HG03342 (cell line): ENCODE measurements around the gene MAP3K19.
"Not testable (repeated sequence)": the region's sequence is repeated elsewhere in the genome, so short reads cannot be mapped to it uniquely, and the experiment has no call there.

Experiments used
- ATAC-seq: cut with Tn5 transposase; IDR thresholded peaks from one replicate; pipeline ENCODE4 v1.9.1; 2021; ENCODE audit warnings: mild to moderate bottlenecking, moderate library complexity; ENCODE audit not compliant: unreplicated experiment

Gene MAP3K19

GRCh38 chr2:134999521-134999920 is 47.7 kb downstream of the MAP3K19 start:
- no peak for ATAC-seq

DNA sequence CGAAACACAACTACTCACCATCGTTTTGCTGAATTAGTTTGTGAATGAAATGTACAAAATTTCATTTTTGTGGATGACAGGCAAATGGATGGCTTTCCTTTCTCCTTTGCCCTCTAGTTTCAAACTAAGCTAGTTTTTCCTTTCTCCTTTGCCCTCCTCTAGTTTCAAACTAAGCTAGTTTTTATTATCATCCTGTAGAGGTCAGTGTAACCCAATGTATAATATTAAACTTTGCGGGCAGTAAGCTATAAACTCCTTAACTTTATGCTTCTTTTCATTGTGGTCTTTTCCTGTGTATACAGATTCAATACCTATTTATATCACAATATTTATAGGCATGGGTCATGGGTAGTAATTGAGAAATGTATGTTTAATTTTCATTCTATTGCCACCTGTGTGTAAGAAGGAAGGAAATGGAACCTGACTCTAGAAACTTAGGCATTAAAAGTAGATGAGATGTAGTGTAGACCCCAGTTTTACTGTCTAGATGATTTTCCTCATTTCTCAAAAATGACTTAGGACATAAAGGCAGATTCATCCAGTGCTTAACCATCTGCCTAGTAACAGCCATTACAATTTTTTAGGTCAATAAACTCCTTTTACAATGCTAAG is 58.1 kb downstream of the MAP3K19 start:
- ATAC-seq: no peak

DNA sequence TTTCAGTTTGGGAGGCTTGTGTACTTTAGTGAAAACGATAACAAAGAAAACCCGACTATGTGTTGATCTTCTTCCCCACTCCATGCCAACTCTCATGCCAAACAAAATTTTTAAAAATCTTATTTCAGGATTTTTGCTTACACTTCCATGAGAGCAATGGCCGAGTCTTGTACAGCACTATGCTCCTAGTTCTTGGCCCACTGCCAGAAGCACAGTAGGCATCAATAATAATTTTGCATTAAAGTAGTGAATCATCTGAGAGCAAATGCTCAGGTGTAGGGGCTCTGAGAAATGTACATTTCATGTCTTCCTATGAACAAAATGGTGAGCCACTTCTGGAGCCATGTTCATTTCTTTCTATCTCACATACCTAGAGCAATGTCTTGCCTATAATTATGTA is 62.2 kb downstream of the MAP3K19 start:
- no peak for ATAC-seq

- ATAC-seq: no peak
Measured at GRCh38 chr2:134982603-134983002, 64.6 kb downstream of the MAP3K19 start.

GRCh38 chr2:134980639-134981038 is 66.6 kb downstream of the MAP3K19 start:
- no peak for ATAC-seq

- no peak for ATAC-seq
Measured at GRCh38 chr2:134979221-134979620, 68.0 kb downstream of the MAP3K19 start.

- ATAC-seq: not testable (repeated sequence)
Measured at GRCh38 chr2:134977104-134977503, 70.1 kb downstream of the MAP3K19 start.

- ATAC-seq: no peak
Measured at GRCh38 chr2:134976074-134976702, 71.1 kb downstream of the MAP3K19 start.

GRCh38 chr2:134975281-134976009 is 71.8 kb downstream of the MAP3K19 start:
- no peak for ATAC-seq

DNA sequence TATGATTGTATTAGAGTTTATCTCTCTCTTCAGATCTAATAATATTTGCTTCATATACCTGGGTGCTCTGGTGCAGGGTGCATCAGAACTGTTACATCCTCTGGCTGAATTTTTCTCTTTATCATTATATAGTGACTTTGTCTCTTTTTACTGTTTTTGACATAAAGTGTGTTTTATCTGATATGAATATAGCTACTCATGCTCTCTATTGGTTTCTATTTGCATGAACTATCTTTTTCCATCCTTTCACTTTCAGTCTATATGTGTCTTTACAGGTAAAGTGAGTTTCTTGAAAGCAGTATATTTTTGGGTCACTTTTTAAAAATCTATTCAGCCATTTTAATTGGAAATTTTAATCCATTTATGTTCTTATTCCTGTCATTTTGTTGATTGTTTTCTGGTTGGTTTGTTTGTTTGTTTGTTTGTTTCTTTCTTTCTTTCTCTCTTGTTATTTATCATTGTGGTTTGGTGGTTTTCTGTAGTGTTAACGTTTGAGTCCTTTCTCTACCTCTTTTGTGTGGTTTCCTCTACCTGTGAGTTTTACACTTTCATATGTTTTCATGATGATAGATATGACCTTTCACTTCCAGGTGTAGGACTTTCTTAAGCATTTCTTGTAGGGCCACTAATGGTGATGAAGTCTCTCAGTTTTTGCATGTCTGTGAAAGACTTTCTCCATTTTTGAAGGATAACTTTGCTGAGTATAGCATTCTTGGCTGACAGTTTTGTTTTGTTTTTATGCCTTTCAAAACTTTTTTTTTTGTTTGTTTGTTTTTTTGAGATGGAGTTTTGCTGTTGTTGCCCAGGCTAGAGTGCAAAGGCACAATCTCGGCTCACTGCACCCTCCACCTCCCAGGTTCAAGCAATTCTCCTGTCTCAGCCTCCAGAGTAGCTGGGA is 73.8 kb downstream of the MAP3K19 start:
- peak; percentile 87 for ATAC-seq

DNA sequence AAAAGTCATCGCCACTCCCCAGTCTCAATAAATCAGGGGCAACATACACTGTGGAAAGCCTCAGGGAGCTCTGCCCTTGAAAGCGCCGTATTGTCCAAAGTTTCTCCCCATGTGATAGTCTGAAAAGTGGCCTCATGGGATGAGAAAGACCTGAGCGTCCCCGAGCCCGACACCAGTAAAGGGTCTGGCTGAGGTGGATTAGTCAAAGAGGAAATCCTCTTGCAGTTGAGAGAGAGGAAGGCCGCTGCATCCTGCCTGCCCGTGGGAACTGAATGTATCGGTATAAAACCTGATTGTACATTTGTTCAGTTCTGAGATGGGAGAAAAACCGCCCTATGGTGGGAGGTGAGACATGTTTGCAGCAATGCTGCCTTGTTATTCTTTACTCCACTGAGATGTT is 80.1 kb downstream of the MAP3K19 start:
- not testable (repeated sequence) for ATAC-seq

GRCh38 chr2:134957477-134957876 is 89.8 kb downstream of the MAP3K19 start:
- ATAC-seq: no peak

DNA sequence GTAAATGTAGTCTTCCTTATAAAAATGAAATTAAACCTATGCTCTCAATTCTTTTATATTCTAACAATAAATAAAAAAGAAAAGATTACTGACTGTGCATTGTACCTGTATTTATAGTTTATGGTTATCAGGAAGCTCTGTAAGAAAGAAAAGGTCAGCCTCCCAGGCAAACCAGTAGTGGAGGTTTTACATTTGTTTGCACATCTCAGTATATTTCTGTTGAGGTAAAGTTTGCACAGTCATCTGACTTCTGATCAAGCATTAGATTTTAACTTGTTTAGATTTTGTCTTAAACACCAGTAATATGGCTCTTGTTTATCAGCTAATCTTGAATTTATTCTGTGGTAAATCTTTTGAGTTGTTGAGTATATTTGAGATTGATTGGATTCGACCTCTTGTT is 91.5 kb downstream of the MAP3K19 start:
- ATAC-seq: no peak

DNA sequence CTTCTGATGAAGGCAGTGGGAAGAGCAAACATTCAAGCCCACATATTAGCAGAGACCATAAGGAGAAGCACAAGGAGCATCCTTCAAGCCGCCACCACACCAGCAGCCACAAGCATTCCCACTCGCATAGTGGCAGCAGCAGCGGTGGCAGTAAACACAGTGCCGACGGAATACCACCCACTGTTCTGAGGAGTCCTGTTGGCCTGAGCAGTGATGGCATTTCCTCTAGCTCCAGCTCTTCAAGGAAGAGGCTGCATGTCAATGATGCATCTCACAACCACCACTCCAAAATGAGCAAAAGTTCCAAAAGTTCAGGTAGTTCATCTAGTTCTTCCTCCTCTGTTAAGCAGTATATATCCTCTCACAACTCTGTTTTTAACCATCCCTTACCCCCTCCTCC is 93.2 kb downstream of the MAP3K19 start:
- no peak for ATAC-seq

- ATAC-seq: no peak
Measured at GRCh38 chr2:134952608-134953007, 94.6 kb downstream of the MAP3K19 start.

DNA sequence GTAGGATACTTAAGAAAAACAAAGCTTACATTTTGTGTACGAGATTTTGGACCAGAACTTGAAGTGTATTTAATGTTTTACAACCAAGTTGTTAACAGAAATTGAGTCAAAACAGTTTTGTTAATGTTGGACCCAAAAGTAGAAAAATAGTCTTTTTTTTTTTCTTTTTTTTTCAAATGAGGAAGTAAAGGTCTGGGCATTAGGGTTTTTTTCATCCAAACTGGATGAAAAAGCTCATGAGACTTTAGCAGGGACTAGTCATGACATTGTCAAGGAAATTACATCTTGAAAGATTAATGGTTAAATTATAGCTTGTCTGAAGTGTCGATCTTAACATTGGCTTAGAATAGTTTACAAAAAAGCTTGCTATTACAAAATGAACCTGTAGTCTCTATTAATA is 96.4 kb downstream of the MAP3K19 start:
- ATAC-seq: no peak

DNA sequence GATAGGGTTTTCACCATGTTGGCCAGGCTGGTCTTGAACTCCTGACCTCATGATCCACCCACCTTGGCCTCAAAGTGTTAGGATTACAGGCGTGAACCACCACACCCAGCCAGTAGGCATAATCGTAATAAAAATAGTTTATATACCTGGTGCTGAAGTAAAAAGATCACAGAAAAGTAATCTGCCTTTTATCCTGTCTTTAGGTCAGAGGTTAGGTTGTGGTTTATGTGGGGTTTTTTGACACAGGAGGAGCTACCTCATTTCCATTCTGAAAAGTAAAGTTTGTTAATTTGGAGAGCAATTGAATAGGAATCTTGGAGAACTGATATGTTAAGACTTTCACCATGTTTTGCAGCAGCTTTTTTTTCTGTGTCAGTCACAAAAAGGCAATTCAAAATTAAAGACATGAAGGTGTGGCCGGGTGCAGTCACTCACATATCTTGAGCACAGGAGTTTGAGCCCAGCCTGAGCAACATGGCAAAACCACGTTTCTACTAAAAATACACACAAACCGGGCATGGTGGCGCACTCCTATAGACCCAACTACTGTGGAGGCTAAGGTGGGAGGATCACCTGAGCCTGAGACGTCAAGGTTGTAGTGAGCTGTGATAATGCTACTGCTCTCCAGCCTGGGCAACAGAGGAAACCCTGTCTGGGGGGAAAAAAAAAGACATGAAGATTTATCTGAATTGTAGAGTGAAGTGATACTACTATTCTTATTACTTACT is 97.1 kb downstream of the MAP3K19 start:
- ATAC-seq: no peak

DNA sequence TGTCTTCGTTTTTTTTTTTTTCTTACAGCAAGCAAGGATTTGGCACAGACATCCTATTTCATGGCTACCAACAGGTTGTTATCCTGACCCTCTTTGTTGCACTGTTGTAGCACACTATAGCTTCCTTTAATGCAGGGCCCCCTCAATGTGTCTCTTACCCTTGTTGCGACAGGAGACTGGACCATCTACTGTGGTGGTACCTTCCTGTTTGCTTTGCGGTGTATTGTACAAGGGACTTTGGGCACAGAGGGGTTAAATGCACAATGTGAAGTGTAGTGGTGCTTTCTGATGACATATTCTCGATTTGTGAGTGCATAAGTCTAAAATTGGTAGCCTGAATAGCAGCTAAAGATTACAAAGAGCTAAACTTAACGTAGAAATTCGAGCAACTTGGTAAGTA is 101.2 kb downstream of the MAP3K19 start:
- ATAC-seq: no peak

DNA sequence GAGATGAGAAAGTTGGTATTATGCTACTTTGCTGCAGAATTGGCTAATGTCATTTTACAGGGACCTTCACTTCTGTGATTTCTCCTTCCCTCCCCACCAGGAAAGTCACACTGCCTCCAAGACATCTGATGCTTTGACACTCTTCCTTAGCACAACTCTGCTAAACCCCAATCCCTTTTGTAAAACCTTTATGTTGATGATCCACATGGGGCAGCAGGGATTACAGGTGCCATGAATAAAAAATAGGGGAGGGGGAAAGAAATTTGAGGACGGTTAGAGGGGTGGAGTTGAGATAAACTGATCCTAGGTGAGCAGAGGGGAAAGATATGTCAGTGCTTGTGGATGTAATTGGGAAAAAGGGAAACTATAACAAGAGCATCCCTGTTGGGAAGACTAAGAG is 102.3 kb downstream of the MAP3K19 start:
- ATAC-seq: no peak

DNA sequence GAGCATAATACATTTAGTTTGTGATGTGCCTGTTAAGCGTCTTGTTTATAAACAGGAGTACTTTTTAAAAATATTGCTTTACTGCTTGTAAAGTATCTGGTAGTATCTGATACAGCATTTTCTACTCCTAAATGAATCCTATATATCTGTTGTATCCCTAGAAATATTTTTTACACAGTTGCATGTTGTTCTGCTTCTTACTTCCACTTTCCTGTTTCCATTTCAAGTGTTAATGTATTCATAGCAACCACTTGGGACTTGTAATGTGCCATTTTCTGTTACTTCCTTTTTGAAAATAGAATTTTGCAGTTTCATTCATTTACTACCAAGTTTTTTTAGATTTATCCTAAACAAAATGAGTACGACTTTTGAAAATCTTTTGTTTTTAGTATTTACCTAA is 103.7 kb downstream of the MAP3K19 start:
- ATAC-seq: peak; percentile 93

GRCh38 chr2:134936691-134937090 is 110.6 kb downstream of the MAP3K19 start:
- ATAC-seq: no peak
